ENCODE results near the gene PANK1. TPM values are rescaled to one million over a fixed set of nuclear protein-coding genes. Genes with fewer than 3 reads are reported as not detected.

The PANK1 gene
- total RNA-seq, result 1 to 10 TPM in 1 of 2 experiments, under 1 TPM in 1; 0.69 to 1.9 TPM
- under 1 TPM; 0.24 to 0.41 (median 0.40) TPM for polyA plus RNA-seq
- total RNA-seq, result 0.49 to 1.5 (median 1.1) reads per million in 6 experiments

DNA sequence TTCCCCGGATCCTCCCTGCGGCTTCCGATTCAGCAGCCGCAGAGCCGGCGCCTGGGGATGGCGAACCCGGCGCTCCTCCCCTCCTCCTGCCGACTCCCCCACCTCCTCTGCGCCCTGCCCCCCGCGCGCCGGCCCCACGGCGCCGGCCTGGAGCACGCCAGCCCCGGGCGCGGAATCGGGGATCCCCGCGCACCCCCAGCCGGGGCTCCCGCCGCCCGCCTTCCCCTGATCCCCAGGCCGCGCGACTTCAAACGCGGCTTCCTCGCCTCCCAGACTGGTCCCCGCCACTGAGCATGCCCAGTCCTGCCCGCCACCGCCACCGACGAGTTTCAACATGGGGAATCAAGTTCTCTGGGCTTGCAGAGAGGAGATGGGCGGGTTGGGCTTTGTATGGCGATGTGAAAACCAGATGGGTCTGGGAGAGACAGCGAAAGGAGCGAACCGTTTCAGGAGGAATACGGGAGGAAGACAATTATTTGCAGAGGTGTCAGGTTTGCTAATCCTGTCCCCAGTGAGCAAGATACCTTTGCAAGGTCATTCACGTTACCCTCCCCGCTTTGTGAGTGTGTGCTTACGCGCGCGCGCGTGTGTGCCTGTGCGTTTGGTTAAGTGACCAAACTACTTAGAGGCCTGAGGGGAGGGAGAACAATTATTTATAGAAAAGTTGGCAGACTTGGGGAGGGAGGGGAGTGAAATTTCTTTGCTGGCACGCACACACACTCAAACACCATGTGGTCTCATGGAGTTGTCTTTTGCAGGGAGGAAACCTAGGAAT lies at the start of gene PANK1:
TSS of gene PANK1 (minus strand) at position 276 of the 775 bp plus-strand sequence. CDS start 351 bp downstream, outside the sequence.
- peaks cover 7 to 12% (median 8%) of the 10 kb centered on the region in 4 donors for H3K4me1 Mint-ChIP-seq
- peak within 1 kb of the TSS in 7 of 10 donors; percentile 31 to 68 (median 58) for H3K27ac Mint-ChIP-seq
- POLR2A ChIA-PET, result interaction anchor here (1.5 kb wide), 1 partner anchor 56 kb away, joined by 6 read pairs; the partner anchor contains the start of gene KIF20B
- peak within 1 kb of the TSS in 8 of 10 donors; percentile 86 to 93 (median 90) for H3K4me3 Mint-ChIP-seq
- H3K36me3 Mint-ChIP-seq, result no peaks in the 10 kb centered on the region
- ATAC-seq (peak; percentile 44 to 48), DNase-seq (peak; percentile 33 to 78 (median 54))
- H3K27me3 Mint-ChIP-seq, result peaks cover 20 to 52% (median 27%) of the 10 kb centered on the region in 5 donors
- peaks cover 0 to 2% (median 0%) of the 10 kb centered on the region in 9 donors for H3K9me3 Mint-ChIP-seq

DNA sequence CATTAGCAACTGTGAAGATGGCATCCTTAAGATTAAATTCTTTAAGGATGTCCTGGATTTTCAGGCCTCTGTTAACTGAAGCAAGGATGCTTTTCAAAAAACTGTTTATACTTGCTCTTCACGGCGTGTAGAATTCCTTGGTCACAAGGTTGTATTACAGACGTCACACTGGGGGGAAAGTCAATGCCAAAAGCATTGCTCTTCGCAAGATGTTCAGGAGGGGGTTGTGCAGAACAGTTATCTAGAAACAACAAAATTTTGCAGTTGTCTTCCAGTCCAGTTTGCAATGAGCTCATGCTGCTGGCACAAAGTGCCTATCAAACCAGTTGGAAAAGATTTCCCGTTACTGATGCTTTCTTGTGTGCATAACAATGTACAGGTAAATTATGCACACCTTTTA lies 48.1 kb upstream of the PANK1 start:
- peaks cover 0 to 1% (median 0%) of the 10 kb centered on the region in 3 donors for H3K36me3 Mint-ChIP-seq
- no peaks in the 10 kb centered on the region for H3K9me3 Mint-ChIP-seq
- POLR2A ChIA-PET, result no interaction called here
- DNase-seq, result no peak
- no peak overlapping the region for H3K27ac Mint-ChIP-seq
- peaks cover 0 to 2% (median 0%) of the 10 kb centered on the region in 4 donors for H3K4me1 Mint-ChIP-seq
- no peaks in the 10 kb centered on the region for H3K27me3 Mint-ChIP-seq
- H3K4me3 Mint-ChIP-seq, result no peak overlapping the region
- ATAC-seq, result no peak

DNA sequence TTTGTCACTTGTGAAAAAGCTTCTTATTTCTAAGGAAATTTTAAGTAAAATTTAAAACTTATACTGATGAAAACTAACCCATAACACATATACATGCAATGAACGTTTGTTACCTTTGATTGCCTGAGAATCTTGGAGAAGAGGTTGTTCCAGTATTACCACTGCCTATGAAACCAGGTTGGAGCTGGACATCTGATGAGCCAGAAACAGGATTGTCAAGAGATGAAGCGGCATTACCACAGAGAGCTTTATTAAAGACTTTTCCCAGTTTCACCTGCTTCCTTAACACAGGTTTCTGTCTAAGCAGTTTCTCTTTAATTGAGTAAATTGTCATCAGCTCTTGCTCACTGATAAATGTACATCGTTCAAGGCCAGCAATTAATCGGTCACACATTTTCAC lies 47.4 kb upstream of the PANK1 start:
- DNase-seq (no peak), ATAC-seq (no peak)
- Mint-ChIP-seq H3K27me3 (no peaks in the 10 kb centered on the region), H3K9me3 (no peaks in the 10 kb centered on the region), H3K4me3 (no peak overlapping the region), H3K36me3 (peaks cover 0 to 1% (median 0%) of the 10 kb centered on the region in 3 donors), H3K4me1 (peaks cover 0 to 2% (median 0%) of the 10 kb centered on the region in 4 donors), H3K27ac (no peak overlapping the region)
- POLR2A ChIA-PET, result no interaction called here

DNA sequence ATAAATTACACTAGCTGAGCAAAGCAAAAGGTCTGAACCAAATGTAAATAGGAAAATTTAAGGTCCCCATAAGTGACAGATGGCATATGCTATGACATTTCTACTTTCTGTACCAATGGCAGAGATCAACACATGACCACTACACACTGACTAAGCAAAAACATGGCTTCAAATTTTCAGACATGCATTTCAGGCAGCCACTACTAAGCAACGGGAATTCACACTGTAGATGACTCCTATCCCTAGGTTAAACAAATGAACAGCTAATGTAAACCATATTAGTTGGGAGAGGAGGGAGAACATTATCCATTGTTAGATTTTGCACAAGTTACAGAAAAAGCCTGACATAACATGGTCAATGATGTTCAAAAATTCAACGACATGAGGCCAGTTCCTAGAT lies 45.0 kb upstream of the PANK1 start:
- H3K27ac Mint-ChIP-seq, result no peak overlapping the region
- peaks cover 0 to 1% (median 0%) of the 10 kb centered on the region in 3 donors for H3K36me3 Mint-ChIP-seq
- no peak for ATAC-seq
- no peak for DNase-seq
- H3K4me3 Mint-ChIP-seq, result no peak overlapping the region
- POLR2A ChIA-PET, result no interaction called here
- peaks cover 0 to 4% (median 3%) of the 10 kb centered on the region in 5 donors for H3K27me3 Mint-ChIP-seq
- H3K4me1 Mint-ChIP-seq, result peaks cover 3 to 6% (median 4%) of the 10 kb centered on the region in 4 donors
- no peaks in the 10 kb centered on the region for H3K9me3 Mint-ChIP-seq

DNA sequence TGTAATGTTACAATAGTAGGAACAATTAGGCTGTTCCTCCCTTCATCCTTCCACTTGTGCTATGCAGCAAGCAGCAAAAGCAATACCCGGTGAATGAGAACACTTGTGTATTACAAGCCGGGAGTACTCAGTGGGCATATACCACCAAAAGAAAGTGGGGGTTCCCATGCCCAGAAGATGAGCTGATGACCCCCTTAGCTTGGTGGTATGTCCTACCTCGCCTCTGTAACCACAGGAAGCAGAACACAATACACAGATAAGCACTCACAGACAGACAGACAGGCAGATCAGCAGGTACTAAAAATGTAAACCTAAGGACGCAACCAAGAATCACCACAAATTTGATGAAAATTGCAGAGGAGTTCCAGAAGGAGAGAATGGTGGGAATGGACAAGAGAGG lies 40.9 kb upstream of the PANK1 start:
- no peak overlapping the region for H3K4me3 Mint-ChIP-seq
- peak in 1 of 2 donors; percentile 54 for ATAC-seq
- peak in 1 of 10 donors; percentile 2 for DNase-seq

DNA sequence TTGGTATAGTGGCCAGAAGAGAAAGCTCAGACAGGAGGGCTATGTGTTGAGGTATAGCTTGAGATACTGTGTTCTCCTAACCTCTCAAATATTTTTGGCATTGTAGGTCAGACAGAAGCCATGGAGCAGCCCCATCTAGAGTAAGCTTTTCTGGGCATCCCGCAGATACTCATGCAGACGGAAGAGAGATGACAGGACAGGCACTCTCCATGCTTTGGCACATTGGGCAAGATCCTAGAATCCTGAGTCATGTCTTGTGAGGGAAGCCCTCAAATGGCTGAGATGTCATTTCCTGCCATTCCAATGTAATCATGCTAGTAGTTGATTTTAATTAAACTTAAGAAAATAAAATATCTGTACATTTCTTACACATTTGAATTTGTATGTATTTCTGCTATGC lies 39.6 kb upstream of the PANK1 start:
- H3K27ac Mint-ChIP-seq, result peak overlapping the region in 1 of 10 donors; percentile 45
- no peak overlapping the region for H3K4me3 Mint-ChIP-seq
- no peaks in the 10 kb centered on the region for H3K36me3 Mint-ChIP-seq
- peaks cover 11 to 20% (median 15%) of the 10 kb centered on the region in 5 donors for H3K27me3 Mint-ChIP-seq
- no peak for ATAC-seq
- POLR2A ChIA-PET, result no interaction called here
- peaks cover 3 to 6% (median 4%) of the 10 kb centered on the region in 4 donors for H3K4me1 Mint-ChIP-seq
- no peaks in the 10 kb centered on the region for H3K9me3 Mint-ChIP-seq
- DNase-seq, result no peak

More for the DNA sequence above, 40.9 kb upstream of the PANK1 start:
- Mint-ChIP-seq H3K4me1 (peaks cover 3 to 6% (median 4%) of the 10 kb centered on the region in 4 donors), H3K27me3 (peaks cover 4 to 10% (median 7%) of the 10 kb centered on the region in 5 donors), H3K36me3 (no peaks in the 10 kb centered on the region), H3K27ac (no peak overlapping the region), H3K9me3 (no peaks in the 10 kb centered on the region)
- POLR2A ChIA-PET, result no interaction called here

DNA sequence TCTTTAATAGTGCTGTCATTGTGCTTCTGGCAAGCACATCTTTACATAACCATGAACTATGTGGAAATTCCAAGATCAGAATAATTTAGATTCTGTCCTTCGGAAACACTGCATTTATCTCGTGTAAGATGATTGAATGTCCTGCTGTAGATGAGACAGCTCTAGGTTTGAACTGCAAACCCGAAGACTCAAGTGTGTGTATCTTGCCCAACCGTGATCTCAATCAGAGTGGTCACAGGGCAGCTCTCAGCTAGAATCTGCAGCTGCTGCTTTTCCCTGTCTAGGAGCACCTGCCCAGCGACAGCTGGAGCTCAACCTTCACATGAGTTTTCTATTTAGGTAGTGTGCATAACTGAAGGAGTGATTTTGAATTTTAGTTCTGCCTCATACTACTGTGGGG lies 38.8 kb upstream of the PANK1 start:
- Mint-ChIP-seq H3K36me3 (no peaks in the 10 kb centered on the region), H3K9me3 (no peaks in the 10 kb centered on the region), H3K4me1 (peaks cover 3 to 6% (median 4%) of the 10 kb centered on the region in 4 donors), H3K27ac (no peak overlapping the region), H3K4me3 (no peak overlapping the region), H3K27me3 (peaks cover 11 to 22% (median 15%) of the 10 kb centered on the region in 5 donors)
- POLR2A ChIA-PET, result no interaction called here
- DNase-seq (no peak), ATAC-seq (no peak)

DNA sequence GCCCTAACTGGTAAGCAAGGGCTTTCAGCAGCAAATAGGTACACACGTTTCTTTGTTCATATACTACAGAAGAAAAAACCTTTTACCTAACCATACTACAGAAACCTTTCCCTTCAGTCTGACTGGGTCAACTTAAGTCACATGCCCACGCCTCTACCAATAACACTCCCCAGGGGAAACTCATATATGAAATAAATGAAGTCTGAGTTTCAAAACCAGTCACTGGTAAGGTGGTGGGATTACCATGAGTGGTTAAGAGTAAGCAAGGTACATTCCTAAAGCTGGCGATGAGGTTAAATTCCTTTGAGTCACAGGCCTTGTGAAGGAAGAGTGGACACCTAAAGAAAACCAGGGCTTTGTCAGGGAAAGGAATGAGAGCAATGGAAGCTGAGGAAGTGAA lies 34.9 kb upstream of the PANK1 start:
- Mint-ChIP-seq H3K27ac (no peak overlapping the region), H3K9me3 (no peaks in the 10 kb centered on the region), H3K27me3 (peaks cover 11 to 37% (median 14%) of the 10 kb centered on the region in 5 donors), H3K36me3 (no peaks in the 10 kb centered on the region), H3K4me3 (no peak overlapping the region), H3K4me1 (peaks cover 0 to 1% (median 0%) of the 10 kb centered on the region in 4 donors)
- DNase-seq (no peak), ATAC-seq (no peak)
- POLR2A ChIA-PET, result no interaction called here

DNA sequence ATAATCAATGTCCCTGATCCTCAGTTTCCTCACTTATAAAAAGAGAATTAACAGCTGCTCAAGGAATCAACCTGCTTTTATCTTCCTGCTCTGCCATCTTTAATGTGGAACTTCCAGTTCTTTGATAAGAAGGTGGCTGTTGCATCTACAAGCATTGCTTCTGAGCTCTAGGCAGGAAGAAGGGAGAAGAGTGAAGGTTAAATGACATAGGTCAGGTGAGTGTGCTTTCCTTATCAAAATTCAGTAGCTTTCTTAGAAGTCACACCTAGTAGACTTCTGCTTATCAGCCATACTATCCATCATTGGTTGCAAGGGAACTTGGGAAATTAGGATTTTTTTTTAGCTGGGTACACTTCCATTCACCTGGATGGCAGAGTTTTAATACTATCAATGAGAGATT lies 32.3 kb upstream of the PANK1 start:
- no peaks in the 10 kb centered on the region for H3K4me1 Mint-ChIP-seq
- ATAC-seq, result no peak
- H3K27ac Mint-ChIP-seq, result no peak overlapping the region
- H3K27me3 Mint-ChIP-seq, result peaks cover 7 to 37% (median 14%) of the 10 kb centered on the region in 5 donors
- no peaks in the 10 kb centered on the region for H3K9me3 Mint-ChIP-seq
- POLR2A ChIA-PET, result no interaction called here
- no peaks in the 10 kb centered on the region for H3K36me3 Mint-ChIP-seq
- no peak overlapping the region for H3K4me3 Mint-ChIP-seq
- no peak for DNase-seq

DNA sequence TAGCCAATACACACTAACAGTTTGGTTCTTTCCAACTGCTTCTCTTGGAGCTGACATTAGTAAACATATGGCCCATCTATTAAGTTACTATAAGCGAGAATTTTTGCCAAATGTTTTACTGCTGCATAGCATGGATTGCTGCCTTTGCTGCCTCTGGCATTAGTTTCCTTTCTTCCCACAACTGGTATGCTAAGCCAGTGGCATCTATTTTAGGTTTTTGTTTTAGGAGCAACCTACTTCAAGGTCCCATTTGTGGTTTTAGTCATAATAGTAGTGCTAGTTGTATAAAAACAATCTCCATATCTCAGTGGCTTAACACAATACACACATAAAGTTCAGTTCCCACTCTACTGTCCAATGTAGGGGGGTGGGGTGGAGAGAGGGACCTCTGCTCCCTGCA lies 25.9 kb upstream of the PANK1 start:
- POLR2A ChIA-PET, result no interaction called here
- H3K27me3 Mint-ChIP-seq, result peaks cover 0 to 29% (median 4%) of the 10 kb centered on the region in 5 donors
- H3K4me3 Mint-ChIP-seq, result no peak overlapping the region
- H3K27ac Mint-ChIP-seq, result no peak overlapping the region
- no peaks in the 10 kb centered on the region for H3K4me1 Mint-ChIP-seq
- ATAC-seq, result no peak
- no peak for DNase-seq
- no peaks in the 10 kb centered on the region for H3K9me3 Mint-ChIP-seq
- no peaks in the 10 kb centered on the region for H3K36me3 Mint-ChIP-seq

DNA sequence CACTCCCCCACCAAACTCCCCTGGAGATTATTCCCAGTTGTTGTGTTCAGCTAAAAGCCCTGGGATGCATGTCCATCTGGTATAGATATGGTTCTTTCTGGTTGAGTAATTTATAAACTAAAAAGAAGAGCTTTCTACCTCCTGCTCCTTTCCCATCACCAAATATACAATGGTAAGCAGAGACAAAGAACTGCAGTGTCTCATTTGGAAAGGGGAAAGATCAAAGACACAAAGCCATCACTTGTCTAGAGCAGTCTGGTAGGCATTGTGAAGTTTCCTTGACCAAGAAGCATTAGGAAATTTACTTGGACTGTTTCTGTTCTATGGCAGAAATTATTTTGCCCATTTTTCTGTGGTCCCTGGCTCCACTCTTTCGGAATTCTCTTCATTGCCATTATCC lies 24.9 kb upstream of the PANK1 start:
- ATAC-seq, result no peak
- Mint-ChIP-seq H3K27me3 (peaks cover 0 to 24% (median 4%) of the 10 kb centered on the region in 5 donors), H3K4me3 (no peak overlapping the region), H3K27ac (no peak overlapping the region), H3K9me3 (no peaks in the 10 kb centered on the region), H3K36me3 (no peaks in the 10 kb centered on the region), H3K4me1 (no peaks in the 10 kb centered on the region)
- DNase-seq, result no peak
- POLR2A ChIA-PET, result no interaction called here

DNA sequence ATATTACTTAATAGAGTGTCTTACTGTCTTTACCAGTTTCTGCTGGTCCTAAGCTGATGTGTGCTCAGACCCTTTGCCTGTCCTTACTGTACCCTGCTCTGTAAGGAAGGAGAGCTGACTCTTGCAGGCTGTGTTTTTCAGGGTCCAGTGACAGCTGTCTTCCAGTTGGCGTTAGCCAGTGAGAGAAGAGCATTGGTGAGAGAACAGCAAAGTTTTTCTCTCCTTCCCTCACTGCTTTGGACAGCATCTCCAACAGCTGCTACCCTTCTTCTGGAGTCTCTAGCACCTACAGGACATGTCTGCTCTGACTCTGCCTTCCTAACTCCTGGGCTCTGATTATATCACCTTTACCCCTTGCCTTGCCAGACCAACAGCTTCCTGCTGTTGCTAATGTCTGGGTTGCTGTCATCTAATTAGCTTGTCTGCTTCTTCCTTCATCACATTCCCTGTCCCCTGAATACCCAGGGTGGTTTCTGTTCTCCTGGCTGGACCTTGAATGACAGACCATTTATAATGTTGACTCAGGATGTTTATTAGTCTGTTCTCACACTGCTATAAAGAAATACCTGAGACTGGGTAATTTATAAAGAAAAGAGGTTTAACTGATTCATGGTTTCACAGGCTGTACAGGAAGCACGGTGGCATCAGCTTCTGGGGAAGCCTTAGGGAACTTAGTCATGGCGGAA lies 23.5 kb upstream of the PANK1 start:
- H3K4me3 Mint-ChIP-seq, result no peak overlapping the region
- H3K27ac Mint-ChIP-seq, result no peak overlapping the region
- H3K27me3 Mint-ChIP-seq, result peaks cover 0 to 24% (median 4%) of the 10 kb centered on the region in 5 donors
- no peaks in the 10 kb centered on the region for H3K36me3 Mint-ChIP-seq
- DNase-seq (no peak), ATAC-seq (no peak)
- POLR2A ChIA-PET, result no interaction called here
- no peaks in the 10 kb centered on the region for H3K4me1 Mint-ChIP-seq
- no peaks in the 10 kb centered on the region for H3K9me3 Mint-ChIP-seq

DNA sequence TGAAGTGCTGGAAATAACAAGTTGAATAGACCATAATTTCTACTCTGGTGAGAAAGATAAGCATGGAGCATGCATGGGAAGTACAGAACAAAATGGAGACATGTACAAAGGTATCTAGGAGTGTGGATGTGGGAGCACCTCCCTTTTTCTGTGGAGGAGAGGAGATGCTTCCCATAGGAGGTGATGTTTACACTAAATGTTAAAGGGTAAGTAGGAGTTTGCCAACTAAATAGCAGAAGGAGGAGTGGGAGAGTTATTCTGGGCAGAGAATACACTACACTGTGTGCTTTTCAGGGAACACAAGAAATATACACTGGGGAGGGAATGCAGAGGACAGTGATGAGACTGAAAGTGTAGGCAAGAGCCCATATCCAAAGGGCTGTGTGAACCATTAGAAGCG lies 21.1 kb upstream of the PANK1 start:
- Mint-ChIP-seq H3K36me3 (no peaks in the 10 kb centered on the region), H3K27ac (no peak overlapping the region), H3K27me3 (peaks cover 0 to 21% (median 2%) of the 10 kb centered on the region in 5 donors), H3K4me1 (no peaks in the 10 kb centered on the region), H3K9me3 (no peaks in the 10 kb centered on the region), H3K4me3 (no peak overlapping the region)
- POLR2A ChIA-PET, result no interaction called here
- DNase-seq (no peak), ATAC-seq (no peak)
